ENCODE results near the gene CYBA.

Gene CYBA

GRCh38 chr16:88650749-88651275 is at the start of gene CYBA:
CYBA (minus strand) TSS chr16:88651053; CDS start chr16:88651013, 40 bp downstream.
- peak; percentile 68 for DNase-seq

GRCh38 chr16:88700322-88700635 is 49.4 kb upstream of the CYBA start:
- no peak for DNase-seq

- DNase-seq, result no peak
Measured at GRCh38 chr16:88699180-88699579, 48.3 kb upstream of the CYBA start.

GRCh38 chr16:88698646-88699045 is 47.8 kb upstream of the CYBA start:
- no peak for DNase-seq

GRCh38 chr16:88697831-88698615 is 47.2 kb upstream of the CYBA start:
- DNase-seq, result no peak

GRCh38 chr16:88697116-88697830 is 46.4 kb upstream of the CYBA start:
- DNase-seq, result no peak

GRCh38 chr16:88696441-88696840 is 45.6 kb upstream of the CYBA start:
- DNase-seq, result no peak

- DNase-seq, result no peak
Measured at GRCh38 chr16:88695753-88696152, 44.9 kb upstream of the CYBA start.

- no peak for DNase-seq
Measured at GRCh38 chr16:88695218-88695617, 44.4 kb upstream of the CYBA start.

GRCh38 chr16:88694221-88695087 is 43.6 kb upstream of the CYBA start:
- no peak for DNase-seq

GRCh38 chr16:88693420-88694177 is 42.7 kb upstream of the CYBA start:
- DNase-seq, result no peak

- no peak for DNase-seq
Measured at GRCh38 chr16:88692861-88693260, 42.0 kb upstream of the CYBA start.

GRCh38 chr16:88691924-88692560 is 41.2 kb upstream of the CYBA start:
- DNase-seq, result peak; percentile 89

- DNase-seq, result no peak
Measured at GRCh38 chr16:88691129-88691813, 40.4 kb upstream of the CYBA start.

GRCh38 chr16:88690341-88691128 is 39.7 kb upstream of the CYBA start:
- DNase-seq, result no peak

GRCh38 chr16:88688013-88688778 is 37.3 kb upstream of the CYBA start:
- DNase-seq, result peak; percentile 84

- no peak for DNase-seq
Measured at GRCh38 chr16:88687676-88688012, 36.8 kb upstream of the CYBA start.

GRCh38 chr16:88687254-88687576 is 36.4 kb upstream of the CYBA start:
- no peak for DNase-seq

- DNase-seq, result peak; percentile 86
Measured at GRCh38 chr16:88686439-88687253, 35.8 kb upstream of the CYBA start, which contains the start of gene SNAI3. SNAI3 (minus strand) TSS chr16:88686507; CDS start chr16:88686406, 101 bp downstream.
